Left forelimb (tissue), 1 donor: Measurements from ENCODE around the gene CCNA1.

ENCODE experiments used
- DNase-seq: peaks from one replicate; pipeline ENCODE4 v3.0.0-alpha.2; 2018; ENCODE audit warnings: low spot score

Gene CCNA1

DNA sequence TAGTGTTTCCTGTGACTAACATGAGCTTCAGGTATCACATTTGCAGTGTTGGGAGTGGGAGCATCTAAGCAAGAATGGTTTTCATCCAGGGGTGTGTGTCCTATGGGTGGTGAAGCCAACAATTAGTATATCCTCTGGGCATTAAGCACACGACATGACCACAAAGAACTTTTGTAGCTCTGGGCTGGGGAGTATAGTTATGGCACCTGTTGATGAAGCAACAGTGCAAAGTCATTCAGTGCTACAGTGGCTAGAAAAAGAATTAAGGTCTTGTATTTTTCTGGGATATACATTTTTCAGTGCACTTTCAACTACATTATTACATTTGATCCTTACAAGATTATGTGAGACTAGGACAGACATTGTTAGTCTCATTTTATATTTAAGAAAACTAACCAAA lies 21.8 kb downstream of the CCNA1 start:
- DNase-seq: no peak

- DNase-seq: no peak
Observed at GRCh38 chr13:36454987-36455386, 22.7 kb downstream of the CCNA1 start.

DNA sequence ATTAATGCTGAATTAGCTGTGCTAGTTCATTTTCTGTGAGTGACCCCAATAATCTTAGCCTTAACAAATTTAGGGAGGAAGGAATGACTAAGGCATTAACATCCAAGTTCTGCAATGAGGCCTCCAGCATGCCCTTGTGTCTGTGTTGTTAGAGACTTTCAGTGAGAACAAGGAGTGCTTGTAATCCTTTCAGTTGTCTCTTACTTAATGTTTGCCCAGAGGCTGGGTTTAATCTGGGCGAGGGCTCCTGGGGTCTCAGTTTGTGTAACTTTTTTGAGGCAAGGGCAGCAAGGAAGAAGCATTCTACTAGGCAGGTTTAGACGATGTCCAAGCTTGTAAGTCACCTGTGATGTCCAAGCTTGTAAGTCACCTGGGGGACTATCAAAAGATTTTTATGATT lies 24.3 kb downstream of the CCNA1 start:
- DNase-seq: no peak

DNA sequence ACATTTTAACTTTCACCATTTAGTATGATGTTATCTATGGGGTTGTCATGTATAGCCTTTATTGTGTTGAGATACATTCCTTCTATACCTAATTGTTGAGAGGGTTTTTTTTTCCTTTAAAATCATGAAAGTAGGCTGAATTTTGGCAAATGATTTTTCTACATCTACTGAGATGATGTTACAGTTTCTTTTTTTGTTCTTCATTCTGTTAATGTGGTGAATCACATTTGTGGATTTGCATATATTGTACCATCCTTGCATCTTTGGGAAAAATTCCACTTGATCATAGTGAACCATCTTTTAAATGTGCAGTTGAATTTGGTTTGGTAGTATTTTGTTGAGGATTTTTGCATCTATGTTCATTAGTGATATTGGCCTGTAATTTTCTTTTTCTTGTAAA lies 29.2 kb downstream of the CCNA1 start:
- no peak for DNase-seq

GRCh38 chr13:36475468-36475867 lies 43.2 kb downstream of the CCNA1 start:
- DNase-seq: no peak

- DNase-seq: no peak
Observed at GRCh38 chr13:36476661-36477060, 44.4 kb downstream of the CCNA1 start.

GRCh38 chr13:36480726-36481427 lies 48.6 kb downstream of the CCNA1 start:
- no peak for DNase-seq

- DNase-seq: no peak
Observed at GRCh38 chr13:36490055-36490454, 57.8 kb downstream of the CCNA1 start.
